Keratinocyte (primary cell): ENCODE measurements around the gene RNF207. TPM values are rescaled to one million over a fixed set of nuclear protein-coding genes. Genes with fewer than 3 reads are reported as not detected.
A peak's percentile ranks its signal among the peaks of the same experiment; 100 is the strongest.
"Not testable (repeated sequence)": the region's sequence is repeated elsewhere in the genome, so short reads cannot be mapped to it uniquely, and the experiment has no call there.

ENCODE experiments used
- DNase-seq: peaks from one replicate; pipeline ENCODE4 v3.0.0-alpha.2; 2011; ENCODE audit warnings: low read depth, missing footprints, low spot score
- FAIRE-seq: peaks from 2 replicates; lab custom pipeline; 2011; peaks lifted over from hg19 to GRCh38; lab: Jason Lieb, UNC
- H2AFZ ChIP-seq: 2 replicates; pipeline ENCODE4 v1.6.0; 2012; ENCODE audit warnings: low read length, control low read depth, inconsistent platforms; ENCODE audit not compliant: control insufficient read depth
- H3K27ac ChIP-seq: 2 replicates; pipeline ENCODE4 v1.5.1; 2011; ENCODE audit warnings: low read length; ENCODE audit not compliant: control insufficient read depth, insufficient read depth
- H3K27me3 ChIP-seq: 3 replicates; pipeline ENCODE4 v1.6.0; 2011; ENCODE audit warnings: low read length; ENCODE audit not compliant: control insufficient read depth, insufficient read depth; ENCODE audit errors: extremely low read depth
- H3K36me3 ChIP-seq, 2 experiments: 2 replicates in 1 of 2; 3 replicates in 1 of 2; pipeline ENCODE4 v1.5.1; 2011; ENCODE audit warnings: low read length in 2 of 2, mild to moderate bottlenecking in 1 of 2; ENCODE audit not compliant: control insufficient read depth in 2 of 2, insufficient read depth in 2 of 2; ENCODE audit errors: extremely low read depth in 1 of 2
- H3K4me1 ChIP-seq: 3 replicates; pipeline ENCODE4 v1.5.1; 2011; ENCODE audit warnings: low read length; ENCODE audit not compliant: control insufficient read depth, insufficient read depth; ENCODE audit errors: extremely low read depth
- H3K4me2 ChIP-seq: 3 replicates; pipeline ENCODE4 v1.6.0; 2011; ENCODE audit warnings: low read depth, low read length; ENCODE audit not compliant: control insufficient read depth, insufficient read depth; ENCODE audit errors: extremely low read depth
- H3K4me3 ChIP-seq, 3 experiments: fragments of 200-600 bp in 1 of 3; sonication (generic) in 1 of 3; 2 replicates in 2 of 3; 3 replicates in 1 of 3; pipeline ENCODE4 v1.5.1; 2011 to 2016; ENCODE audit warnings: low read length in 3 of 3, mild to moderate bottlenecking in 3 of 3, control low read depth in 2 of 3, inconsistent platforms in 1 of 3, low read depth in 1 of 3, mixed read lengths in 1 of 3, mixed run types in 1 of 3, moderate library complexity in 1 of 3; ENCODE audit not compliant: control insufficient read depth in 2 of 3, insufficient read depth in 2 of 3; ENCODE audit errors: extremely low read depth in 1 of 3
- H3K79me2 ChIP-seq: 2 replicates; pipeline ENCODE4 v1.6.0; 2012; ENCODE audit warnings: low read length; ENCODE audit not compliant: control insufficient read depth, insufficient read depth
- H3K9ac ChIP-seq: 3 replicates; pipeline ENCODE4 v1.6.0; 2011; ENCODE audit warnings: low read length; ENCODE audit not compliant: control insufficient read depth, insufficient read depth; ENCODE audit errors: extremely low read depth
- H3K9me1 ChIP-seq: 3 replicates; pipeline ENCODE4 v1.6.0; 2011; ENCODE audit warnings: low read length; ENCODE audit not compliant: control insufficient read depth, insufficient read depth; ENCODE audit errors: extremely low read depth
- H3K9me3 ChIP-seq: 2 replicates; pipeline ENCODE4 v1.5.1; 2012; ENCODE audit warnings: low read depth, low read length; ENCODE audit not compliant: control insufficient read depth
- H4K20me1 ChIP-seq: 3 replicates; pipeline ENCODE4 v1.6.0; 2011; ENCODE audit warnings: low read length; ENCODE audit not compliant: control insufficient read depth, insufficient read depth; ENCODE audit errors: extremely low read depth
- CTCF ChIP-seq, 3 experiments: IDR thresholded peaks in 1 of 3; conservative IDR thresholded peaks in 1 of 3; optimal IDR thresholded peaks in 1 of 3; 2 replicates in 2 of 3; 3 replicates in 1 of 3; pipeline versions ENCODE3 to v1.5.1; 2011; ENCODE audit warnings: low read length in 3 of 3, mild to moderate bottlenecking in 3 of 3, moderate library complexity in 2 of 3, control low read depth in 1 of 3, inconsistent platforms in 1 of 3; ENCODE audit not compliant: insufficient read depth in 2 of 3; ENCODE audit errors: extremely low read depth in 1 of 3
- EZH2 ChIP-seq: IDR thresholded peaks from one replicate; pipeline ENCODE4 v1.6.1; 2012; ENCODE audit warnings: inconsistent platforms, mild to moderate bottlenecking, low read length, moderate library complexity
- dilution Hi-C: fragments of 300-500 bp; cut with MboI; formaldehyde crosslinking; loops from one replicate; pipeline ENCODE4 v1.7.0; 2020; ENCODE audit warnings: low sequenced_read_pairs; ENCODE audit not compliant: extremely low pct_ligation_motif_present
- polyA plus RNA-seq, 5 experiments: library from polyadenylated mRNA; depleted of rRNA in 3 of 5; stranded (reverse) in 3 of 5; stranded (forward) in 1 of 5; unstranded in 1 of 5; fragments of >200 nt; gene quantifications; 1 replicate in 1 of 5; 2 replicates in 3 of 5; 3 replicates in 1 of 5; pipeline versions ENCODE4 v1.2.1 to v1.2.3, GENCODE V29; 2011 to 2012; ENCODE audit warnings: missing spikeins in 2 of 5, low read depth in 1 of 5, low replicate concordance in 1 of 5

The RNF207 gene
- polyA plus RNA-seq, 1 donor (not counting 4 experiments of a cell fraction or from before 2014, with no cell fraction given) = 6.1 TPM

DNA sequence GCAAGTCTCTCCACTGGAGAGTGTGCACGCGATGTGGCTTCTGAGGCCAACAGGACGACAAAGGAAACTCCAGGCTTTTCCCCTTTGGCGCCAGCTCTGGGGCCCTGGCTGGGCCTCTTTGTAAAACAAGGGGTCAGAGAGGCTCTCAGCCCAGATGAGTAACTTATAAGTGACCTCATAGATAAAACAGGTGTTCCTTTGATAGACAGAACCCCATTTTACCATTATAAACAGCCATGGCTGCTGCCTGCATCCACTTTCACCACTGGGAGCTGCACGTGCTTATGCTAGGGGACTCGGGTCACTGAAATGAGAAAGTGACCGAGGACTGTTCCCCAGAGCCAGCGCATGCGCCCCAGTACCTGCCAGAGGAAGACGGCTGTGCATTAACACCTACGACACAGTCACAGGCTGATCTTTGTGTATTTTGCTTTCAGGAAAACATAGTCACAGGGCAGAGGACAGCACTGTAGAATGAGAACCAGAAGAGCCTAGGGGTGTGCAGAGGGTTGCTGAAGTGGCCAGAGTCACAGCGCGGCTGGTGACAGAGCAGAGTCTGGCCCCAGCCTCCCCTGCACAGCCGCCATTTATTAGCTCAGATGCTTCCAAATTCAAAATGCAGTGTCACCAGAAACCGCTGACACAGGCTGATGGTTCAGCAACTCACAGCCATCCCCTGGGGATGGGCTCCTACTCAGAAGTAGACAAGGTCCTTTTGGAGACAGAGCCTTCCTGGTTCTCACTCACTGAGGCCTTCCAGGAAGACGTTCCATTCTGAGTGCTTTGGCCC lies 12.7 kb downstream of the RNF207 start:
- dilution Hi-C loops = no loop called here
- TF ChIP-seq EZH2 (no peak), CTCF (optimal IDR thresholded peaks at IDR 0.05 in 1 of 3, IDR thresholded peaks at IDR 0.05 in 1 of 3, conservative IDR thresholded peaks at IDR 0.05 in 1 of 3; ENCODE audit: extremely low read depth in 1 of 3, insufficient read depth in 2 of 3, low read length in 3 of 3) (no peak)

DNA sequence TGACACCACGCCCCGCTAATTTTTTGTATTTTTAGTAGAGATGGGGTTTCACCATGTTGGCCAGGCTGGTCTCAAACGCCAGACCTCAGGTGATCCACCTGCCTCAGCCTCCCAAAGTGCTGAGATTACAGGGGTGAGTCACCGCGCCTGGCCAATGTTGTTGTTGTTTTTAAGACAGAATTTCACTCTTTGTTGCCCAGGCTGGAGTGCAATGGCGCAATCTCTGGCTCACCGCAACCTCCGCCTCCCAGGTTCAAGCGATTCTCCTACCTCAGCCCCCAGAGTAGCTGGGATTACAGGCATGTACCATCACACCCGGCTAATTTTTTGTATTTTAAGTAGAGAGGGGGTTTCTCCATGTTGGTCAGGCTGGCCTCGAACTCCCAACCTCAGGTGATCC lies 13.7 kb downstream of the RNF207 start:
- DNase-seq, H3K9me1 ChIP-seq, FAIRE-seq, dilution Hi-C loops, H3K4me3 ChIP-seq, H2AFZ ChIP-seq, H3K9me3 ChIP-seq, H3K79me2 ChIP-seq, H3K9ac ChIP-seq, H3K27me3 ChIP-seq, H4K20me1 ChIP-seq: not testable (repeated sequence)
- Histone ChIP-seq H3K36me3 (peaks cover 8 to 20% of the 10 kb centered on the region in 2 experiments), H3K4me1 (peaks cover 14% of the 10 kb centered on the region), H3K4me2 (peak overlapping the region; percentile 24), H3K27ac (peak overlapping the region; percentile 55)

More for the DNA sequence above, 12.7 kb downstream of the RNF207 start:
- DNase-seq (no peak), FAIRE-seq (no peak)
- Histone ChIP-seq H2AFZ (no peak overlapping the region), H3K4me2 (no peak overlapping the region), H3K4me1 (peaks cover 14% of the 10 kb centered on the region), H3K4me3 (no peak overlapping the region), H4K20me1 (no peaks in the 10 kb centered on the region), H3K79me2 (no peaks in the 10 kb centered on the region), H3K9ac (no peak overlapping the region), H3K9me1 (no peaks in the 10 kb centered on the region), H3K27me3 (no peaks in the 10 kb centered on the region), H3K36me3 (peaks cover 4 to 14% of the 10 kb centered on the region in 2 experiments), H3K27ac (no peak overlapping the region), H3K9me3 (no peaks in the 10 kb centered on the region)
